Activated naive CD8-positive, alpha-beta T cell treated with anti-CD3 and anti-CD28 coated beads for 36 hours (primary cell): ENCODE data around the gene PFKL. TPM values are rescaled to one million over a fixed set of nuclear protein-coding genes. Genes with fewer than 3 reads are reported as not detected.
"Not testable (repeated sequence)": the region's sequence is repeated elsewhere in the genome, so short reads cannot be mapped to it uniquely, and the experiment has no call there.

ENCODE experiments used
- DNase-seq: peaks from one replicate; pipeline ENCODE4 v3.0.0; 2021
- H3K27ac Mint-ChIP-seq: one replicate; pipeline ENCODE4 v1.8.0; 2022; ENCODE audit warnings: mild to moderate bottlenecking, moderate library complexity, mixed read lengths
- H3K27me3 Mint-ChIP-seq: one replicate; pipeline ENCODE4 v1.8.0; 2022; ENCODE audit warnings: mild to moderate bottlenecking, mixed read lengths
- H3K36me3 Mint-ChIP-seq: one replicate; pipeline ENCODE4 v1.8.0; 2021; ENCODE audit warnings: mild to moderate bottlenecking, mixed read lengths
- H3K4me1 Mint-ChIP-seq: one replicate; pipeline ENCODE4 v1.8.0; 2021; ENCODE audit warnings: mixed read lengths
- H3K4me3 Mint-ChIP-seq: one replicate; pipeline ENCODE4 v1.8.0; 2022; ENCODE audit warnings: mild to moderate bottlenecking, moderate library complexity, mixed read lengths
- H3K9me3 Mint-ChIP-seq: one replicate; pipeline ENCODE4 v1.8.0; 2022; ENCODE audit warnings: mixed read lengths
- total RNA-seq, 2 experiments: library from RNA; stranded (reverse); gene quantifications; one replicate each; pipeline ENCODE4 v1.2.3, GENCODE V29; 2021

PFKL gene
- total RNA-seq, 2 experiments from 2014 or later = 150 to 154 TPM

DNA sequence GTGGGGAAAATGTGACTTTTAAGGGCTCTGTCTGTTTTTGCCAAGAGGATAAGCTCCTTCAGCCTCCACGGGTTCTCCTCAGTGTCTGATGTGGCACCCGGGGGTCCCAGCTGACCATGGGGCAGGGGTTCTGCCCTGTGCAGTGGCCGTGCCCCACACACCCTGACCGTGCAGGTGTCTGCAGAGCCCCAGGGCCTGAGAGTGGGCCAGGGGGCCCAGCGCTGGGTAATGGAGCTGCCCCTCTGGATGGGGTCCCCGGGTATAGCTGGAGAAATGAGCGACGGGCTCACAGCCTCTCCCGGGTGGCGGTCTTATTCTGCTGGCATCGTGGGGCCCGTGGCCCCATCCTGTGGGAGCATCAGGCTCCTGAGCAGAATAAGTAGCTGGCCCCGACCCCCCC, 2.9 kb upstream of the PFKL start:
- Mint-ChIP-seq H3K4me3 (no peak overlapping the region), H3K27ac (no peak overlapping the region), H3K9me3 (no peaks in the 10 kb centered on the region), H3K27me3 (no peaks in the 10 kb centered on the region), H3K36me3 (peaks cover 3% of the 10 kb centered on the region), H3K4me1 (peaks cover 25% of the 10 kb centered on the region)
- DNase-seq = no peak

DNA sequence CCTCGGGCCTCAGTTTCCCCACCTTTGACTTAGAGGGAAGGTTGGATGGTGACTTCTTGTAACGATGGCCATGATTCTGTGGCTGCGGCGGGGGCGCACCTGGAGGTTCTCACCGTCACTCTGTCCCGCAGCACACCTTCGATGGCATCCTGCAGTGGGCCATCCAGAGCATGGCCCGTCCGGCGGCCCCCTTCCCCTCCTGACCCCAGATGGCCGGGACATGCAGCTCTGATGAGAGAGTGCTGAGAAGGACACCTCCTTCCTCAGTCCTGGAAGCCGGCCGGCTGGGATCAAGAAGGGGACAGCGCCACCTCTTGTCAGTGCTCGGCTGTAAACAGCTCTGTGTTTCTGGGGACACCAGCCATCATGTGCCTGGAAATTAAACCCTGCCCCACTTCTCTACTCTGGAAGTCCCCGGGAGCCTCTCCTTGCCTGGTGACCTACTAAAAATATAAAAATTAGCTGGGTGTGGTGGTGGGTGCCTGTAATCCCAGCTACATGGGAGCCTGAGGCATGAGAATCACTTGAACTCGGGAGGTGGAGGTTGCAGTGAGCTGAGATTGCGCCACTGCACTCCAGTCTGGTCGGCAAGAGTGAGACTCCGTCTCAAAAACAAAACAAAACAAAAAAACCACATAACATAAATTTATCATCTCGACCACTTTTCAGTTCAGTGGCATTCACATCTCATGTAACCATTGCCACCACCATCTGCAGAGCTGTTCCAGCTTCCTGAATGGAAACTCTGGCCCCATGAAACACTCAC, 2.1 kb upstream of the PFKL start:
- DNase-seq = peak; percentile 71
- no peaks in the 10 kb centered on the region for H3K9me3 Mint-ChIP-seq
- peaks cover 32% of the 10 kb centered on the region for H3K4me1 Mint-ChIP-seq
- no peaks in the 10 kb centered on the region for H3K27me3 Mint-ChIP-seq
- H3K36me3 Mint-ChIP-seq = peaks cover 3% of the 10 kb centered on the region
- no peak overlapping the region for H3K27ac Mint-ChIP-seq
- H3K4me3 Mint-ChIP-seq = no peak overlapping the region

GRCh38 chr21:44298301-44298700, 1.6 kb upstream of the PFKL start:
- peaks cover 35% of the 10 kb centered on the region for H3K4me1 Mint-ChIP-seq
- H3K27me3 Mint-ChIP-seq = no peaks in the 10 kb centered on the region
- H3K9me3 Mint-ChIP-seq = no peaks in the 10 kb centered on the region
- DNase-seq = no peak
- peaks cover 3% of the 10 kb centered on the region for H3K36me3 Mint-ChIP-seq
- peak overlapping the region; percentile 42 for H3K27ac Mint-ChIP-seq
- peak overlapping the region; percentile 50 for H3K4me3 Mint-ChIP-seq

DNA sequence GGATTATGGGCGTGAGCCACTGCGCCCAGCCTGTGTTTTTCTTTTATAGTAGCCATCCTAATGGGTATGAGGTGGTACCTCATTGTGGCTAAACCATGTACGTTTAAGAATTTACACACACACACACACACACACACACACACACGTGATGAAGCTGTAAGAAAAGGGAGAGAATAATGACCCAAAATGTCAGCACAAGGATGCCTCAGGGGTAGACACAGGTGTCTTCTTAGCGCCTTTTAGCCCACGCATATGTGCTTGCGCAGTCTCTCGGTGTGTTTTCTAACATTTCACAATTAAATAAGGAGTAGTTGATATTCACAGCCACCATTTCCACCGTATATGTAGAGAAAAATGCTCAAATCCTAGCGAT, 782 bp upstream of the PFKL start:
- DNase-seq = no peak
- Mint-ChIP-seq H3K9me3 (no peaks in the 10 kb centered on the region), H3K4me3 (peak overlapping the region; percentile 89), H3K27ac (peak overlapping the region; percentile 96), H3K27me3 (no peaks in the 10 kb centered on the region), H3K36me3 (peaks cover 3% of the 10 kb centered on the region), H3K4me1 (peaks cover 40% of the 10 kb centered on the region)

DNA sequence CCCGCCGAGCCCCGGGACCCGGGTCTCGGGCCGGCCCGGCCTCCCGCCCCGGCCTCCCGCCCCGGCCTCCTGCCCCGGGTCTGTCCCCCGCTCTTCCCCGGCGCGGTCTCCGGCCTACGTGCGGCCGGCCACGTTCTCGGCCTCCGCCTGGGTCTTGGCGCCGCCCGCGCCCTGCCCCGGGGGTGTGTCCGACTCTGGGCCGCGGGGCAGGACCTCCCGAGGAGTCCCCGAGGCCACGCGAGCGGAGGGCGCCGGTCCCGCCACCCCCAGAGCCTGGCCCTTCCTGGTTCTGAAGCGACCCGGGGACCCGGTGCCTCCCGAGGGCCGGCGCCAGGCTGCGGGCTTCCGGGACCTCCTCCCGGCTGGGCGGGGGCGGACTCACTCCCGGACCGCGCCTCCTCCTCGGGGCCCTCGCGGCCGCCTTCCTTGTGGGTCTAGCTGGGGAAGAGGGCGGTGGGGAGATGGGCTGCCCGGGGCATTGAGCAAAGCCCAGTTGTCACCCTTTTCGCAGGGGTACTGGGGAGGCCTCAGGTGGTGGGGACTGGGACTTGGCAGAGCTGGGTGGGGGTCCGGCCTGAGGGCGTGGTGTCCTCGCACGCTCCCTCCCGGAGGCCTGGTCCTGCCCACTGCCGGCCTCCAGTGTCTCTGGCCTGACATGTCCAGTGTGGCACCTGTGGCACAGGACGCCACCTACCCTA, 558 bp downstream of the PFKL start:
- H3K9me3 Mint-ChIP-seq = no peaks in the 10 kb centered on the region
- peak overlapping the region; percentile 83 for H3K4me3 Mint-ChIP-seq
- no peaks in the 10 kb centered on the region for H3K27me3 Mint-ChIP-seq
- H3K36me3 Mint-ChIP-seq = peaks cover 3% of the 10 kb centered on the region
- peak; percentile 76 for DNase-seq
- H3K27ac Mint-ChIP-seq = peak overlapping the region; percentile 66
- peaks cover 44% of the 10 kb centered on the region for H3K4me1 Mint-ChIP-seq

GRCh38 chr21:44301141-44301540, 1.3 kb downstream of the PFKL start:
- DNase-seq = no peak
- no peaks in the 10 kb centered on the region for H3K27me3 Mint-ChIP-seq
- peaks cover 42% of the 10 kb centered on the region for H3K4me1 Mint-ChIP-seq
- H3K9me3 Mint-ChIP-seq = no peaks in the 10 kb centered on the region
- peak overlapping the region; percentile 83 for H3K4me3 Mint-ChIP-seq
- peak overlapping the region; percentile 66 for H3K27ac Mint-ChIP-seq
- peaks cover 3% of the 10 kb centered on the region for H3K36me3 Mint-ChIP-seq

- peaks cover 3% of the 10 kb centered on the region for H3K36me3 Mint-ChIP-seq
- H3K27me3 Mint-ChIP-seq = no peaks in the 10 kb centered on the region
- no peak overlapping the region for H3K27ac Mint-ChIP-seq
- peaks cover 44% of the 10 kb centered on the region for H3K4me1 Mint-ChIP-seq
- no peaks in the 10 kb centered on the region for H3K9me3 Mint-ChIP-seq
- peak overlapping the region; percentile 51 for H3K4me3 Mint-ChIP-seq
- no peak for DNase-seq
Measured at GRCh38 chr21:44301961-44302406, 2.1 kb downstream of the PFKL start.

DNA sequence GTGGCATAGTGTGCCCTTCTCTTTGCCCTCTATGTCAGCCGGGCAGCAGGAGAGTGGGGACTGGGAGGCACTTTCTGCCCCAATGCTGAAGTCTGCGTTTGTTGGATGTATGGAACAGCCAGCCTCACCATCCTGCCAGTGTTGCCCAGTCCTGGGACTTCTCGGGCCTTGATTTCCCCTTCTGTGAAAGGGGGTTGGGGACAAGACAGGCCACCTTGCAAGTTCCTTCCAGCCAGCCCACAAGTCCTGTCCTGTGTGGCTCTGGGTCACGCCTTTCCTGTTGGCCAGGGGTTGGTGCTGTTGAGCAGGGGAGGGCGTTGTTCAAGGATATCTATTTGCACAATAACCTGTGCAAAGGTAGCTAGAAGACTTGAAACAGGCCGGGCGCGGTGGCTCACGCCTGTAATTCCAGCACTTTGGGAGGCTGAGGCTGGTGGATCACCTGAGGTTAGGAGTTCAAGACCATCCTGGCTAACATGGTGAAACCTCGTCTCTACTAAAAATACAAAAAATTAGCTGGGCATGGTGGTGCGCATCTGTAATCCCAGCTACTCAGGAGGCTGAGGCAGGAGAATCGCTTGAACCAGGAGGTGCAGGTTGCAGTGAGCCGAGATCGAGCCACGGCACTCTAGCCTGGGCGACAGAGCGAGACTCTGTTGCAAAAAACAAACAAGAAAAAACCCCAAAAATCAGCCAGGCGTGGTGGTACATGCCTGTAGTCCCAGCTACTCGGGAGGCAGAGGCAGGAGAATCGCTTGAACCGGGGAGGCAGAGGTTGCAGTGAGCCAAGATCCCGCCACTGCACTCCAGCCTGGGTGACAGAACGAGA, 2.9 kb downstream of the PFKL start:
- not testable (repeated sequence) for H3K36me3 Mint-ChIP-seq, H3K27me3 Mint-ChIP-seq, DNase-seq, H3K27ac Mint-ChIP-seq, H3K9me3 Mint-ChIP-seq
- H3K4me3 Mint-ChIP-seq = peak overlapping the region; percentile 51
- peaks cover 41% of the 10 kb centered on the region for H3K4me1 Mint-ChIP-seq

- H3K36me3 Mint-ChIP-seq = peaks cover 8% of the 10 kb centered on the region
- peak overlapping the region; percentile 18 for H3K4me3 Mint-ChIP-seq
- H3K4me1 Mint-ChIP-seq = peaks cover 37% of the 10 kb centered on the region
- H3K9me3 Mint-ChIP-seq = no peaks in the 10 kb centered on the region
- H3K27me3 Mint-ChIP-seq = no peaks in the 10 kb centered on the region
- DNase-seq = no peak
- H3K27ac Mint-ChIP-seq = no peak overlapping the region
Measured at GRCh38 chr21:44303490-44303981, 3.7 kb downstream of the PFKL start.

DNA sequence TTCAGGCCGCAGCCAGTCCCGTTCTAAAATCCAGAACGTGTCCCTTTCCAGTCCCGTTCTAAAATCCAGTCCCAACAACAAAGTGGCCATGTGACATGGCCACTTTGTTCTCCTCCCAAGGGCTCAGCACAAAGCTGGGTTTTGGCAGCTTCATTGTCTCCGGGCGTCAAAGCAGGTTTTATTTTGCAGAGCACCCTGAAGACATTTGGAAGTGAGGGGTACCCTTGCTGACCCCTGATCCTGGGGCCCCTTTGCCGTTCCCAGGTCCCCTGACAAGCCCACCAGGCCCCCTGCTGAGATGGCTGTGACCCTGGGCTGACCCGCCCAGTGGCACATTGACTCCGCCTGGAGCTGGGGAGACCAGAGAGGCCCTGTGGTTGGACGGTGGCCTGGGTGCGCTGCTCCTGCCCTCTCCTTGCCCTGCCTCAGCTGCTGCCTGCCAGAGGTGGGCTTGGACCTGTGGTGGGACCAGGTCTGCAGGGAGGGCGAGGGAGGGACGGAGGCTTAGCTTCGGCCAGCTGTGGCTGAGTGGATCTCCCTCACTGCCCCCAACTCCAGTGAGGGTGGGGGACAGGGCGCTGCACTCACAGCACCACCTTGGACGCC, 4.3 kb downstream of the PFKL start:
- Mint-ChIP-seq H3K4me1 (peaks cover 33% of the 10 kb centered on the region), H3K4me3 (no peak overlapping the region), H3K27me3 (no peaks in the 10 kb centered on the region), H3K9me3 (no peaks in the 10 kb centered on the region), H3K36me3 (peaks cover 8% of the 10 kb centered on the region), H3K27ac (no peak overlapping the region)
- DNase-seq = no peak

GRCh38 chr21:44304877-44305293, 5.0 kb downstream of the PFKL start:
- no peaks in the 10 kb centered on the region for H3K27me3 Mint-ChIP-seq
- no peaks in the 10 kb centered on the region for H3K9me3 Mint-ChIP-seq
- peaks cover 8% of the 10 kb centered on the region for H3K36me3 Mint-ChIP-seq
- H3K27ac Mint-ChIP-seq = no peak overlapping the region
- H3K4me1 Mint-ChIP-seq = peaks cover 30% of the 10 kb centered on the region
- DNase-seq = peak; percentile 38
- no peak overlapping the region for H3K4me3 Mint-ChIP-seq

GRCh38 chr21:44305691-44306090, 5.8 kb downstream of the PFKL start:
- DNase-seq = no peak
- H3K27me3 Mint-ChIP-seq = no peaks in the 10 kb centered on the region
- peaks cover 8% of the 10 kb centered on the region for H3K36me3 Mint-ChIP-seq
- H3K27ac Mint-ChIP-seq = no peak overlapping the region
- H3K4me3 Mint-ChIP-seq = no peak overlapping the region
- H3K9me3 Mint-ChIP-seq = no peaks in the 10 kb centered on the region
- peaks cover 30% of the 10 kb centered on the region for H3K4me1 Mint-ChIP-seq

DNA sequence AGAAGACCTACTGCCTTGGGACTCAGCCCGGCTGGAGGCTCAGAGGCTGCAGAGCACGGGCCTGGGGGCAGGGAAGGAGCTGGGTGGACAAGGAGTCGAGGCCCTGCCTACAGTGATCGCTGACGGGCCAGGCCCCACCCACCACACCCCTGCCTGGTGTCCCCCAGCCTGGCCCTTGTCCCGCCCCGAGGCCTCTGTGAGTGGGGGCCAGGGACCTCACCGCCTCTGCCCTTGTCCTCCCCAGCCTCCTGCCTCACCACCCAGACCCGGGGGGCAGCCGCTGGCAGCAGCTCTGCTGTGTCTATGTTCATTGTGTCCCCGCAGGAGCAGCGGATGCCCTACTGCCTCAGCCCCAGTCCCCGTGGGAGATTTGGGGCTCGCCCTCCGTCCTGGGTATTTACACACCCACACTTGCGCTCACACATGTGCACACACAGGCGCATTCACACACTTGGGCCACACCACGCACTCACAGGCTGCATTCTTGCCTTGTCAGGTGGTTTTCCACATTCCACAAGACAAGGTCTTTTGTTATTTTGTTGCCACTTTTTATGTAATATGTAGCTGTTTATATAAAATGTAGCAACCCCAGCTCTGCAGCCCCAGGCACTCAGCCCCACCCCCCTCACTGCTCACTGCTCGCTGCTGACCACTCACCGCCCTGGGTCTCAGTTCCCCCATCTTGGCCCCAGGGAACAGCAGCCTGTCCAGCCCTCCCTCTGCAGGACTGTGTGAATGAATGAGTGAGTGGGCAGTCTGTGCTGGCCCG, 7.3 kb downstream of the PFKL start:
- DNase-seq = no peak
- H3K4me1 Mint-ChIP-seq = peaks cover 25% of the 10 kb centered on the region
- no peaks in the 10 kb centered on the region for H3K9me3 Mint-ChIP-seq
- H3K27ac Mint-ChIP-seq = no peak overlapping the region
- peaks cover 8% of the 10 kb centered on the region for H3K36me3 Mint-ChIP-seq
- no peaks in the 10 kb centered on the region for H3K27me3 Mint-ChIP-seq
- H3K4me3 Mint-ChIP-seq = no peak overlapping the region
